ENCODE results near the gene PFKFB4. TPM values are rescaled to one million over a fixed set of nuclear protein-coding genes. Genes with fewer than 3 reads are reported as not detected.

PFKFB4 gene
- total and polyA plus RNA-seq, 10 of the 15 experiments (the other 5 are each of a cell fraction or from before 2014, with no cell fraction given), result 0.37 to 89.1 (median 5.2) TPM

GRCh38 chr3:48581621-48582481 lies 25.2 kb upstream of the PFKFB4 start:
- H3K4me1 ChIP-seq (ENCODE audit: control insufficient read depth, insufficient read depth, low read length), result no peaks in the 10 kb centered on the region
- H3K36me3 ChIP-seq (ENCODE audit: control insufficient read depth in 2 of 2, insufficient read depth in 2 of 2, low read length in 1 of 2), result no peaks in the 10 kb centered on the region
- no peak overlapping the region for H3K9ac ChIP-seq (ENCODE audit: control insufficient read depth, insufficient read depth, low read length)
- H3K4me2 ChIP-seq (ENCODE audit: control insufficient read depth, insufficient read depth), result no peak overlapping the region
- H3K4me3 ChIP-seq, result no peak overlapping the region
- H3K9me3 ChIP-seq (replicated peaks; ENCODE audit: control insufficient read depth, insufficient read depth, low read length), result no peaks in the 10 kb centered on the region
- H3K27ac ChIP-seq (ENCODE audit: control insufficient read depth, insufficient read depth), result no peak overlapping the region
- SMC1A ChIA-PET (ENCODE audit: uncharacterized antibody, unreplicated experiment), result no interaction called here
- FAIRE-seq (no peak), DNase-seq (ENCODE audit: low read depth, low spot score) (no peak), ATAC-seq (no peak)
- no peaks in the 10 kb centered on the region for H3K79me2 ChIP-seq (ENCODE audit: control insufficient read depth, insufficient read depth, low read length)
- 39% methylated on average over 14 of the region's 14 CpGs for WGBS (ENCODE audit: insufficient coverage, insufficient replicate concordance, low lambda C conversion rate, missing lambda C conversion rate)
- CTCF ChIA-PET, result interaction anchor here (0.6 kb wide), 1 partner anchor 759 kb away, joined by 4 read pairs; no protein-coding TSS in a partner anchor
- in situ Hi-C loops (cut with MboI), result no loop called here
- no peak overlapping the region for H2AFZ ChIP-seq (ENCODE audit: control insufficient read depth, low read depth, low read length)
- H3K27me3 ChIP-seq (replicated peaks in 1 of 2; ENCODE audit: control insufficient read depth in 2 of 2, insufficient read depth in 2 of 2, low read length in 1 of 2), result no peaks in the 10 kb centered on the region; a peak in 1 of 4 replicates
- POLR2A ChIA-PET, result no interaction called here
- H4K20me1 ChIP-seq (ENCODE audit: control insufficient read depth, insufficient read depth), result no peaks in the 10 kb centered on the region
- intact Hi-C loops (cut with micrococcal nuclease; ENCODE audit: unreplicated experiment), result no loop called here
- RAD21 ChIA-PET (ENCODE audit: unreplicated experiment), result no interaction called here
- TF ChIP-seq CHD2 (IDR thresholded peaks at IDR 0.05; ENCODE audit: borderline replicate concordance, low read depth, low read length) (no peak), BRCA1 (IDR thresholded peaks at IDR 0.05; ENCODE audit: low read depth, low read length) (no peak), HDAC6 (IDR thresholded peaks at IDR 0.05; ENCODE audit: unreplicated experiment) (no peak), SMARCA5 (IDR thresholded peaks at IDR 0.05) (no peak), POLR2A (IDR thresholded peaks at IDR 0.05; ENCODE audit: low read depth, low read length) (no peak), TCF3 (IDR thresholded peaks at IDR 0.05; ENCODE audit: borderline replicate concordance, insufficient read depth, low read depth, low read length) (no peak), NFXL1 (IDR thresholded peaks at IDR 0.05; ENCODE audit: borderline replicate concordance) (no peak), PAX8 (IDR thresholded peaks at IDR 0.05) (no peak), YY1 (IDR thresholded peaks at IDR 0.05; ENCODE audit: low read depth, low read length) (no peak)
- TF ChIP-seq, protein P1, sequence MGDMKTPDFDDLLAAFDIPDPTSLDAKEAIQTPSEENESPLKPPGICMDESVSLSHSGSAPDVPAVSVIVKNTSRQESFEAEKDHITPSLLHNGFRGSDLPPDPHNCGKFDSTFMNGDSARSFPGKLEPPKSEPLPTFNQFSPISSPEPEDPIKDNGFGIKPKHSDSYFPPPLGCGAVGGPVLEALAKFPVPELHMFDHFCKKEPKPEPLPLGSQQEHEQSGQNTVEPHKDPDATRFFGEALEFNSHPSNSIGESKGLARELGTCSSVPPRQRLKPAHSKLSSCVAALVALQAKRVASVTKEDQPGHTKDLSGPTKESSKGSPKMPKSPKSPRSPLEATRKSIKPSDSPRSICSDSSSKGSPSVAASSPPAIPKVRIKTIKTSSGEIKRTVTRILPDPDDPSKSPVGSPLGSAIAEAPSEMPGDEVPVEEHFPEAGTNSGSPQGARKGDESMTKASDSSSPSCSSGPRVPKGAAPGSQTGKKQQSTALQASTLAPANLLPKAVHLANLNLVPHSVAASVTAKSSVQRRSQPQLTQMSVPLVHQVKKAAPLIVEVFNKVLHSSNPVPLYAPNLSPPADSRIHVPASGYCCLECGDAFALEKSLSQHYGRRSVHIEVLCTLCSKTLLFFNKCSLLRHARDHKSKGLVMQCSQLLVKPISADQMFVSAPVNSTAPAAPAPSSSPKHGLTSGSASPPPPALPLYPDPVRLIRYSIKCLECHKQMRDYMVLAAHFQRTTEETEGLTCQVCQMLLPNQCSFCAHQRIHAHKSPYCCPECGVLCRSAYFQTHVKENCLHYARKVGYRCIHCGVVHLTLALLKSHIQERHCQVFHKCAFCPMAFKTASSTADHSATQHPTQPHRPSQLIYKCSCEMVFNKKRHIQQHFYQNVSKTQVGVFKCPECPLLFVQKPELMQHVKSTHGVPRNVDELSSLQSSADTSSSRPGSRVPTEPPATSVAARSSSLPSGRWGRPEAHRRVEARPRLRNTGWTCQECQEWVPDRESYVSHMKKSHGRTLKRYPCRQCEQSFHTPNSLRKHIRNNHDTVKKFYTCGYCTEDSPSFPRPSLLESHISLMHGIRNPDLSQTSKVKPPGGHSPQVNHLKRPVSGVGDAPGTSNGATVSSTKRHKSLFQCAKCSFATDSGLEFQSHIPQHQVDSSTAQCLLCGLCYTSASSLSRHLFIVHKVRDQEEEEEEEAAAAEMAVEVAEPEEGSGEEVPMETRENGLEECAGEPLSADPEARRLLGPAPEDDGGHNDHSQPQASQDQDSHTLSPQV (IDR thresholded peaks at IDR 0.05), result no peak
- no TSS peak for BruUV-seq (replicated peaks)
